HepG2 (cell line): ENCODE measurements around the gene TMEM170B. TPM values are rescaled to one million over a fixed set of nuclear protein-coding genes. Genes with fewer than 3 reads are reported as not detected.

Experiments used
- ATAC-seq: fragments of 200-7000 bp; cut with Tn5 transposase; 3 replicates; pipeline ENCODE4 v1.9.1; 2020; ENCODE audit warnings: mild to moderate bottlenecking, moderate library complexity
- BruUV-seq: library from RNA; stranded (reverse); fragments of 400-500 nt; replicated peaks from 2 replicates; lab custom pipeline; 2021; lab: Mats Ljungman, UMichigan
- CTCF ChIA-PET: fragments of 300-600 bp; formaldehyde crosslinking; extraction: SDS; loops from one replicate; lab custom pipeline; 2021; ENCODE audit warnings: low total read pairs, inconsistent platforms, low intra/inter-chr PET ratio; lab: Yijun Ruan, JAX
- POLR2A ChIA-PET: fragments of 350-600 bp; sonication (Branson Sonifier 250); formaldehyde crosslinking; loops from one replicate; lab custom pipeline; 2020; ENCODE audit warnings: antibody characterized with exemption, inconsistent platforms; lab: Yijun Ruan, JAX
- DNase-seq: peaks from one replicate; pipeline ENCODE4 v3.0.0-alpha.2; 2015; ENCODE audit warnings: low spot score
- FAIRE-seq: peaks from 3 replicates; lab custom pipeline; 2011; peaks lifted over from hg19 to GRCh38; lab: Jason Lieb, UNC
- H2AFZ ChIP-seq: one replicate; pipeline ENCODE4 v1.6.1; 2011; ENCODE audit warnings: low read length, inconsistent platforms
- H3K27ac ChIP-seq: fragments of 300-600 bp; 3 replicates; pipeline ENCODE4 v1.8.0; 2011; ENCODE audit warnings: mixed run types, mild to moderate bottlenecking, mixed read lengths, low read length, inconsistent platforms; ENCODE audit not compliant: insufficient read depth; ENCODE audit errors: extremely low read length
- H3K27me3 ChIP-seq, 2 experiments: fragments of 200-600 bp in 1 of 2; 2 replicates in 1 of 2; 3 replicates in 1 of 2; pipeline versions ENCODE4 v1.6.0 to v1.8.0; 2011; ENCODE audit warnings: low read length in 2 of 2, mild to moderate bottlenecking in 2 of 2, moderate library complexity in 2 of 2, inconsistent platforms in 1 of 2; ENCODE audit not compliant: insufficient read depth in 2 of 2, control insufficient read depth in 1 of 2
- H3K36me3 ChIP-seq, 2 experiments: fragments of 200-600 bp in 1 of 2; replicated peaks in 1 of 2; 2 replicates in 1 of 2; 3 replicates in 1 of 2; pipeline versions ENCODE4 v1.5.1 to v1.8.0; 2011; ENCODE audit warnings: low read length in 2 of 2, inconsistent platforms in 1 of 2; ENCODE audit not compliant: insufficient read depth in 2 of 2, control insufficient read depth in 1 of 2
- H3K4me1 ChIP-seq: 2 replicates; pipeline ENCODE4 v1.5.1; 2012; ENCODE audit warnings: low read length, inconsistent platforms; ENCODE audit not compliant: insufficient read depth
- H3K4me2 ChIP-seq: 2 replicates; pipeline ENCODE4 v1.6.0; 2011; ENCODE audit warnings: low read depth, low read length, inconsistent platforms
- H3K4me3 ChIP-seq, 3 experiments: fragments of 200-600 bp in 1 of 3; sonication (generic), shearing (Covaris generic) in 1 of 3; replicated peaks in 1 of 3; 2 replicates each; pipeline ENCODE4 v1.5.1; 2011 to 2016; ENCODE audit warnings: low read length in 3 of 3, inconsistent platforms in 2 of 3, low read depth in 2 of 3, mild to moderate bottlenecking in 2 of 3, control low read depth in 1 of 3, mixed read lengths in 1 of 3; ENCODE audit not compliant: insufficient read depth in 1 of 3
- H3K79me2 ChIP-seq: one replicate; pipeline ENCODE4 v1.6.1; 2011; ENCODE audit warnings: low read length, inconsistent platforms; ENCODE audit not compliant: insufficient read depth
- H3K9ac ChIP-seq: 2 replicates; pipeline ENCODE4 v1.6.0; 2011; ENCODE audit warnings: mild to moderate bottlenecking, low read depth, low read length, inconsistent platforms; ENCODE audit not compliant: insufficient read depth
- H3K9me3 ChIP-seq: 2 replicates; pipeline ENCODE4 v1.5.1; 2012; ENCODE audit warnings: mild to moderate bottlenecking, low read length
- H4K20me1 ChIP-seq: 2 replicates; pipeline ENCODE4 v1.6.0; 2011; ENCODE audit warnings: inconsistent platforms, mild to moderate bottlenecking, low read length, moderate library complexity; ENCODE audit not compliant: insufficient read depth
- CC2D1A ChIP-seq: sonication (generic); formaldehyde crosslinking; IDR thresholded peaks from 2 replicates; pipeline ENCODE4 v1.8.1; 2023; ENCODE audit warnings: mild to moderate bottlenecking, missing genetic modification reagents
- EP300 ChIP-seq, 3 experiments: sonication (generic) in 1 of 3; formaldehyde crosslinking in 1 of 3; IDR thresholded peaks; 2 replicates each; pipeline versions ENCODE4 v1.5.1 to v1.6.1; 2011 to 2020; ENCODE audit warnings: low read depth in 2 of 3, low read length in 2 of 3, borderline replicate concordance in 1 of 3, improper control_type of control experiment in 1 of 3, mild to moderate bottlenecking in 1 of 3, missing genetic modification reagents in 1 of 3, moderate library complexity in 1 of 3
- STAG1 ChIP-seq: sonication (generic); formaldehyde crosslinking; IDR thresholded peaks from 2 replicates; pipeline ENCODE4 v1.4.0; 2020; ENCODE audit warnings: missing genetic modification reagents
- ZNF549 ChIP-seq: sonication (generic); formaldehyde crosslinking; IDR thresholded peaks from 2 replicates; pipeline ENCODE4 v1.5.0; 2020; ENCODE audit warnings: missing genetic modification reagents
- ZNF766 ChIP-seq: sonication (generic); formaldehyde crosslinking; IDR thresholded peaks from 2 replicates; pipeline ENCODE4 v1.5.0; 2020; ENCODE audit warnings: missing genetic modification reagents, borderline replicate concordance
- WGBS: methylation state at CpG from one replicate; pipeline ENCODE4 v1.1.6; 2017; ENCODE audit warnings: low lambda C conversion rate; 5-methylcytosine and 5-hydroxymethylcytosine counted together
- in situ Hi-C: cut with HindIII; loops from 2 replicates; pipeline ENCODE4 v1.10.0; 2017; ENCODE audit warnings: low pct_unique_long_range_greater_than_20kb; ENCODE audit not compliant: extremely low pct_ligation_motif_present
- intact Hi-C: fragments of 100-400 bp; cut with micrococcal nuclease; formaldehyde crosslinking; loops from one replicate; pipeline ENCODE4 v1.10.0; 2022; ENCODE audit not compliant: unreplicated experiment
- polyA plus RNA-seq, 8 experiments: library from polyadenylated mRNA; depleted of rRNA in 3 of 8; stranded (reverse) in 7 of 8; unstranded in 1 of 8; fragments of >200 nt; fragmentation: Illumina TruSeq in 4 of 8; extraction: Trizol in 4 of 8; gene quantifications; 2 replicates each; pipeline versions ENCODE4 v1.2.1 to v1.2.3, GENCODE V29; 2011 to 2016; ENCODE audit warnings: low read depth in 4 of 8, missing spikeins in 1 of 8, mixed read lengths in 1 of 8; ENCODE audit not compliant: insufficient read depth in 1 of 8
- total RNA-seq, 5 experiments: library from RNA; depleted of rRNA; stranded (reverse); fragments of >200 nt; fragmentation: Illumina TruSeq; extraction: Trizol; gene quantifications; 2 replicates each; pipeline ENCODE4 v1.2.3, GENCODE V29; 2016; ENCODE audit warnings: low read depth in 1 of 5
- TF ChIP-seq, protein P1 (sequence below): sonication (generic); formaldehyde crosslinking; IDR thresholded peaks from 2 replicates; pipeline ENCODE4 v1.4.0; 2020; ENCODE audit warnings: low read depth, missing genetic modification reagents
- TF ChIP-seq, protein P2 (sequence below): fragments of 450-650 bp; IDR thresholded peaks from 2 replicates; pipeline ENCODE4 v1.6.1; 2017
- TF ChIP-seq, protein P3 (sequence below): sonication (generic); formaldehyde crosslinking; IDR thresholded peaks from 2 replicates; pipeline ENCODE4 v1.5.0; 2020; ENCODE audit warnings: mild to moderate bottlenecking, missing genetic modification reagents, moderate library complexity

Gene TMEM170B
- total and polyA plus RNA-seq, 2 of the 13 experiments (the other 11 are each of a cell fraction or from before 2014, with no cell fraction given) = 3.3 to 9.4 TPM

DNA sequence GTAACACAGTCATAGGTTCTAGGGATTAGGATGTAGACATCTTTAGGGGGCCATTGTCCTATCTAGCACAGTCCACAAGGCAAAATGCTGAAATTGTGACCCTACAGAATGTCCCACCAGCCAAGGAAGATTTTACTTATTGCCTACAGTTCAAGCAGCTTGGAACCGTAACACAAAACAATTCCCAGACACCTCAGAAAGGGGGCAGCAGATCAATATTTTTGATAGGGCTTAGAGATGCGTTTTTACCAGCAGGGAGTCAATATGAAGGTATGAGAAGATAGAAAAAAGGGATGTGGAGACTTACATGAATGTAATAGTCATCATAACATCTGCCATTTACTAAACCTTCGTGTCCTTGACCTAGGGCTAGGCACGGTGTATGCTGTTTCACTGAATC is 81.0 kb downstream of the TMEM170B start:
- CTCF ChIA-PET = no interaction called here
- ATAC-seq (peak; percentile 56), DNase-seq (no peak)
- no peak overlapping the region for H3K4me2 ChIP-seq
- no peaks in the 10 kb centered on the region for H3K4me1 ChIP-seq
- H3K4me3 ChIP-seq = no peak overlapping the region
- no TSS peak for BruUV-seq
- H3K79me2 ChIP-seq = no peaks in the 10 kb centered on the region
- no peaks in the 10 kb centered on the region for H3K9me3 ChIP-seq
- no peaks in the 10 kb centered on the region for H4K20me1 ChIP-seq
- no peak overlapping the region for H3K9ac ChIP-seq
- in situ Hi-C loops = no loop called here
- no peak for TF ChIP-seq ZNF766 (CRISPR knock-in tag)
- no peak for TF ChIP-seq EP300 (IDR thresholded peaks at IDR 0.05; ENCODE audit: low read depth in 2 of 2, low read length in 2 of 2)
- no peak for TF ChIP-seq EP300 (CRISPR knock-in tag; IDR thresholded peaks at IDR 0.05; ENCODE audit: borderline replicate concordance)
- TF ChIP-seq STAG1 (CRISPR knock-in tag) = peak; percentile 31
- no peak for TF ChIP-seq ZNF549
- TF ChIP-seq, protein P1, sequence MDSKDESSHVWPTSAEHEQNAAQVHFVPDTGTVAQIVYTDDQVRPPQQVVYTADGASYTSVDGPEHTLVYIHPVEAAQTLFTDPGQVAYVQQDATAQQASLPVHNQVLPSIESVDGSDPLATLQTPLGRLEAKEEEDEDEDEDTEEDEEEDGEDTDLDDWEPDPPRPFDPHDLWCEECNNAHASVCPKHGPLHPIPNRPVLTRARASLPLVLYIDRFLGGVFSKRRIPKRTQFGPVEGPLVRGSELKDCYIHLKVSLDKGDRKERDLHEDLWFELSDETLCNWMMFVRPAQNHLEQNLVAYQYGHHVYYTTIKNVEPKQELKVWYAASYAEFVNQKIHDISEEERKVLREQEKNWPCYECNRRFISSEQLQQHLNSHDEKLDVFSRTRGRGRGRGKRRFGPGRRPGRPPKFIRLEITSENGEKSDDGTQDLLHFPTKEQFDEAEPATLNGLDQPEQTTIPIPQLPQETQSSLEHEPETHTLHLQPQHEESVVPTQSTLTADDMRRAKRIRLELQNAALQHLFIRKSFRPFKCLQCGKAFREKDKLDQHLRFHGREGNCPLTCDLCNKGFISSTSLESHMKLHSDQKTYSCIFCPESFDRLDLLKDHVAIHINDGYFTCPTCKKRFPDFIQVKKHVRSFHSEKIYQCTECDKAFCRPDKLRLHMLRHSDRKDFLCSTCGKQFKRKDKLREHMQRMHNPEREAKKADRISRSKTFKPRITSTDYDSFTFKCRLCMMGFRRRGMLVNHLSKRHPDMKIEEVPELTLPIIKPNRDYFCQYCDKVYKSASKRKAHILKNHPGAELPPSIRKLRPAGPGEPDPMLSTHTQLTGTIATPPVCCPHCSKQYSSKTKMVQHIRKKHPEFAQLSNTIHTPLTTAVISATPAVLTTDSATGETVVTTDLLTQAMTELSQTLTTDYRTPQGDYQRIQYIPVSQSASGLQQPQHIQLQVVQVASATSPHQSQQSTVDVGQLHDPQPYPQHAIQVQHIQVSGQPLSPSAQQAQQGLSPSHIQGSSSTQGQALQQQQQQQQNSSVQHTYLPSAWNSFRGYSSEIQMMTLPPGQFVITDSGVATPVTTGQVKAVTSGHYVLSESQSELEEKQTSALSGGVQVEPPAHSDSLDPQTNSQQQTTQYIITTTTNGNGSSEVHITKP = no peak
- TF ChIP-seq, protein P2, sequence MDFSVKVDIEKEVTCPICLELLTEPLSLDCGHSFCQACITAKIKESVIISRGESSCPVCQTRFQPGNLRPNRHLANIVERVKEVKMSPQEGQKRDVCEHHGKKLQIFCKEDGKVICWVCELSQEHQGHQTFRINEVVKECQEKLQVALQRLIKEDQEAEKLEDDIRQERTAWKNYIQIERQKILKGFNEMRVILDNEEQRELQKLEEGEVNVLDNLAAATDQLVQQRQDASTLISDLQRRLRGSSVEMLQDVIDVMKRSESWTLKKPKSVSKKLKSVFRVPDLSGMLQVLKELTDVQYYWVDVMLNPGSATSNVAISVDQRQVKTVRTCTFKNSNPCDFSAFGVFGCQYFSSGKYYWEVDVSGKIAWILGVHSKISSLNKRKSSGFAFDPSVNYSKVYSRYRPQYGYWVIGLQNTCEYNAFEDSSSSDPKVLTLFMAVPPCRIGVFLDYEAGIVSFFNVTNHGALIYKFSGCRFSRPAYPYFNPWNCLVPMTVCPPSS = no peak
- TF ChIP-seq CC2D1A = no peak
- TF ChIP-seq, protein P3, sequence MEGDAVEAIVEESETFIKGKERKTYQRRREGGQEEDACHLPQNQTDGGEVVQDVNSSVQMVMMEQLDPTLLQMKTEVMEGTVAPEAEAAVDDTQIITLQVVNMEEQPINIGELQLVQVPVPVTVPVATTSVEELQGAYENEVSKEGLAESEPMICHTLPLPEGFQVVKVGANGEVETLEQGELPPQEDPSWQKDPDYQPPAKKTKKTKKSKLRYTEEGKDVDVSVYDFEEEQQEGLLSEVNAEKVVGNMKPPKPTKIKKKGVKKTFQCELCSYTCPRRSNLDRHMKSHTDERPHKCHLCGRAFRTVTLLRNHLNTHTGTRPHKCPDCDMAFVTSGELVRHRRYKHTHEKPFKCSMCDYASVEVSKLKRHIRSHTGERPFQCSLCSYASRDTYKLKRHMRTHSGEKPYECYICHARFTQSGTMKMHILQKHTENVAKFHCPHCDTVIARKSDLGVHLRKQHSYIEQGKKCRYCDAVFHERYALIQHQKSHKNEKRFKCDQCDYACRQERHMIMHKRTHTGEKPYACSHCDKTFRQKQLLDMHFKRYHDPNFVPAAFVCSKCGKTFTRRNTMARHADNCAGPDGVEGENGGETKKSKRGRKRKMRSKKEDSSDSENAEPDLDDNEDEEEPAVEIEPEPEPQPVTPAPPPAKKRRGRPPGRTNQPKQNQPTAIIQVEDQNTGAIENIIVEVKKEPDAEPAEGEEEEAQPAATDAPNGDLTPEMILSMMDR = 0 out of 2 replicates have a peak, but pooled peaks have one; percentile 29
- TF ChIP-seq, all 625 proteins: peak for 2
- Histone ChIP-seq H3K36me3 (no peaks in the 10 kb centered on the region), H3K27me3 (peaks cover 0 to 9% of the 10 kb centered on the region in 2 experiments; a peak in 2 of 5 replicates), H2AFZ (no peak overlapping the region), H3K27ac (no peak overlapping the region)
- POLR2A ChIA-PET = no interaction called here
- FAIRE-seq = peak; percentile 60
- intact Hi-C loops = no loop called here
- 1% methylated on average over 4 of the region's 4 CpGs for WGBS
